OCI-LY1 (cell line): ENCODE measurements around the gene CHST11.

Experiments used
- EZH2 ChIP-seq: fragments of 200-600 bp; sonication (generic), shearing (Covaris generic); IDR thresholded peaks from 2 replicates; pipeline ENCODE4 v1.8.0; 2017; ENCODE audit warnings: borderline replicate concordance, mixed run types, mild to moderate bottlenecking, antibody characterized with exemption, low read length, moderate library complexity, mixed read lengths
- TF ChIP-seq, protein P1 (sequence below): fragments of 200-600 bp; sonication (generic), shearing (Covaris generic); IDR thresholded peaks from 2 replicates; pipeline ENCODE4 v1.5.1; 2017; ENCODE audit warnings: mild to moderate bottlenecking, antibody characterized with exemption, low read length, moderate library complexity, mixed read lengths

- TF ChIP-seq EZH2 = no peak
- TF ChIP-seq, protein P1, sequence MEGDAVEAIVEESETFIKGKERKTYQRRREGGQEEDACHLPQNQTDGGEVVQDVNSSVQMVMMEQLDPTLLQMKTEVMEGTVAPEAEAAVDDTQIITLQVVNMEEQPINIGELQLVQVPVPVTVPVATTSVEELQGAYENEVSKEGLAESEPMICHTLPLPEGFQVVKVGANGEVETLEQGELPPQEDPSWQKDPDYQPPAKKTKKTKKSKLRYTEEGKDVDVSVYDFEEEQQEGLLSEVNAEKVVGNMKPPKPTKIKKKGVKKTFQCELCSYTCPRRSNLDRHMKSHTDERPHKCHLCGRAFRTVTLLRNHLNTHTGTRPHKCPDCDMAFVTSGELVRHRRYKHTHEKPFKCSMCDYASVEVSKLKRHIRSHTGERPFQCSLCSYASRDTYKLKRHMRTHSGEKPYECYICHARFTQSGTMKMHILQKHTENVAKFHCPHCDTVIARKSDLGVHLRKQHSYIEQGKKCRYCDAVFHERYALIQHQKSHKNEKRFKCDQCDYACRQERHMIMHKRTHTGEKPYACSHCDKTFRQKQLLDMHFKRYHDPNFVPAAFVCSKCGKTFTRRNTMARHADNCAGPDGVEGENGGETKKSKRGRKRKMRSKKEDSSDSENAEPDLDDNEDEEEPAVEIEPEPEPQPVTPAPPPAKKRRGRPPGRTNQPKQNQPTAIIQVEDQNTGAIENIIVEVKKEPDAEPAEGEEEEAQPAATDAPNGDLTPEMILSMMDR = no peak
Observed at GRCh38 chr12:104496336-104496735, 39.6 kb downstream of the CHST11 start.
